Measurements from ENCODE around the gene P2RY6.
"Not testable (repeated sequence)": the region's sequence is repeated elsewhere in the genome, so short reads cannot be mapped to it uniquely, and the experiment has no call there.

DNA sequence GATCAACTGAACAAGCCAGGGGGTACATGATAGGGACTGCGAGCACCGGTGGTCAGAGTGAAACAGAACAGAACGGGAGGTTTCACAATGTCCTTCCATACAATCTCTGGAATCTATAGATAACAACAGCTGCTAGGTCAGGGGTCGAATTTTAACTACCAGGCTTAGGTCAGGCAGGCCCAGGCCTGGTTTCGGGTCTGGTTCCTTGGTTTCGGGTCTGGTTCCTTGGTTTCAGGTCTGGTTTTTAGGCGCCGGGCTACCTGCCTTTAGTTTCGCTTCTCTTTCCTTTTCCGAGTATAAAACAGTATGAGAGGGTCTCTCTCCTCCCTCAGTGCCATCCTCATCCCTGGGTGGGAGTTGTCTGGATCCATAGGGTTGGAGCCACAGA lies 666 bp upstream of the P2RY6 start:
- TF ChIP-seq, protein P1, sequence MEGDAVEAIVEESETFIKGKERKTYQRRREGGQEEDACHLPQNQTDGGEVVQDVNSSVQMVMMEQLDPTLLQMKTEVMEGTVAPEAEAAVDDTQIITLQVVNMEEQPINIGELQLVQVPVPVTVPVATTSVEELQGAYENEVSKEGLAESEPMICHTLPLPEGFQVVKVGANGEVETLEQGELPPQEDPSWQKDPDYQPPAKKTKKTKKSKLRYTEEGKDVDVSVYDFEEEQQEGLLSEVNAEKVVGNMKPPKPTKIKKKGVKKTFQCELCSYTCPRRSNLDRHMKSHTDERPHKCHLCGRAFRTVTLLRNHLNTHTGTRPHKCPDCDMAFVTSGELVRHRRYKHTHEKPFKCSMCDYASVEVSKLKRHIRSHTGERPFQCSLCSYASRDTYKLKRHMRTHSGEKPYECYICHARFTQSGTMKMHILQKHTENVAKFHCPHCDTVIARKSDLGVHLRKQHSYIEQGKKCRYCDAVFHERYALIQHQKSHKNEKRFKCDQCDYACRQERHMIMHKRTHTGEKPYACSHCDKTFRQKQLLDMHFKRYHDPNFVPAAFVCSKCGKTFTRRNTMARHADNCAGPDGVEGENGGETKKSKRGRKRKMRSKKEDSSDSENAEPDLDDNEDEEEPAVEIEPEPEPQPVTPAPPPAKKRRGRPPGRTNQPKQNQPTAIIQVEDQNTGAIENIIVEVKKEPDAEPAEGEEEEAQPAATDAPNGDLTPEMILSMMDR (conservative IDR thresholded peaks at IDR 0.05; ENCODE audit: low read depth, low read length), result not testable (repeated sequence)
- not testable (repeated sequence) for TF ChIP-seq FOS (IDR thresholded peaks at IDR 0.05; ENCODE audit: low read depth, low read length); SMC3 (IDR thresholded peaks at IDR 0.05; ENCODE audit: low read depth, low read length); POLR2A (IDR thresholded peaks at IDR 0.05; ENCODE audit: low read depth, low read length); RAD21 (IDR thresholded peaks at IDR 0.05; ENCODE audit: low read length)

Data from IMR-90 (cell line).